GM19463 (cell line): ENCODE results near the gene TXN2.
A peak's percentile ranks its signal among the peaks of the same experiment; 100 is the strongest.
"Not testable (repeated sequence)": the region's sequence is repeated elsewhere in the genome, so short reads cannot be mapped to it uniquely, and the experiment has no call there.

ENCODE experiments used
- ATAC-seq: cut with Tn5 transposase; IDR thresholded peaks from one replicate; pipeline ENCODE4 v1.9.1; 2021; ENCODE audit warnings: mild to moderate bottlenecking, moderate library complexity; ENCODE audit not compliant: unreplicated experiment

Gene TXN2

GRCh38 chr22:36456464-36456845, 25.0 kb downstream of the TXN2 start:
- no peak for ATAC-seq

DNA sequence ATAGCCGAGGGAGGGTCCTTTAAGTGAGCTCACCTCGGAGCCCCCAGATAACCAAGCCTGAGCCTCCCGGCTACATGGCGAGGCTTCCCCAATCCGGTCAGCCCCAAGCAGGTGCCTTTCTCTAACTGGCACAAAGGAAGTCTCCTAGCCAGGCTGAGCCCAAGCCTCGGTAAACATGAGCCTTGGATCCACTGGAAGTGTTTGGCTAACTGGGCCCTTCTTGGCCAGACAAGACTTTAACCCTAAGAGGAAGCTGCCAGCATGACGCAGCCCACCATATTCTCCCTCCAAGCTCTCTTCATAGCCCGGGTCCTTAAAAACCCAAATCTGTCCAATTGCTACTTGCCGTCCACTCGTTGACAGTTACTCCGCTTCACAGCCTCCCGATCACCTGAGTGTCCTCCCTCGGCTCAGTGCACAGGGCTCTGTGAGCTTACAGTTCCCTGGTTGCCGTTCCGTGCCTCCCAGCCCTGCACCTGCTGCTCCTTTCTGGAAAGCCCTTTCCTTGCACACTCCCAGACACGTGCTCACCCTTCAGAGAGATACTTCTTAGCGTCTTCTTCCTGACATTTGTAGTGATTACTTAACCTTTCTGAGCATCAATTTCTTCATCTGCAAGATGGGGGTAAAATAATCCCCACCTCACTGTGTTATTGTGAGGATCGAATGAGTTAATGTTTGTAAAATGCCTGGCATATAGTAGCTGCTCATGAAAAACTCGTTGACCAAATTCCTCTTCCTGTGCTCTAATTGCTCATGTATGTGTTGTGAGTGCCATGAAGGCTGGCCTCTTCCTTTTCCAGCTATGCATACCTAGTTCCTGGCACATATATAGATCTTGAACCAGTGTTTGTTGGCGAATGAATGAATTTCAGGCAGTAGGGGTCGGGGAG, 25.6 kb downstream of the TXN2 start:
- ATAC-seq = no peak

DNA sequence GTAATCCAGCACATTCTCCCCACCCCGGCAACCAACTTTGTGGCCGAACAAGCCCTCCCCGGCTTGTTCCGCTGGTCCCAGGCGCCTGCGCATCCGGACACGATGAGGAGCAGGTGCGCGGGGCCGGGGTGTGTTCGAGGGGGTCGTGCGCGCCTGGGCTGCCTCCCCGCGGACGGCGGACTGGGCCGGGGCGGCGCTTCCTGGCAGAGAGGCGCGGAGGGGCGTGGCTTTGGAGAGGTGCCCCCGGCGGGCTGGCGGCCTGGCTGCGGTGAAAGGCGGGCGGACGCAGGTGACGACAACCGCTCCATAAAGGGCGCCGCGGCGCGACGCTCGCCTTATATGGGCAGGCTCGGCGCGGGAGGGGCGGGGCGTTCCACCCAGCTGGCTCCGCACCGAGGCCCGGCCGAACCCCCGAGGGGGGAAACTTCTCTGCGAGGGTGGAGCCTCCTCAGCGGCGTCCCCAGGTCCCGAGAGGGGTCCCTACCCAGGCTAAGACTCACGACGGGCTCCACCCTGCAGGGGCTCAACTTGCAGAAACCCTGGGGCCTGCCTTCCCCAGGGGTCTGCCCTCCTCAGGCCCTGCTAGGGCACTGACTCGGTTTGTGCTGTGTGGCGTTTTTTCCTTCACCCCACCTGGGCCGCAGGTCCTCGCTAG, 26.4 kb downstream of the TXN2 start:
- peak; percentile 60 for ATAC-seq

- ATAC-seq = no peak
These were observed 27.5 kb downstream of the TXN2 start for GRCh38 chr22:36453855-36454378.

- ATAC-seq = not testable (repeated sequence)
These were observed 28.3 kb downstream of the TXN2 start for GRCh38 chr22:36452978-36453607.

- ATAC-seq = no peak
These were observed 29.0 kb downstream of the TXN2 start for GRCh38 chr22:36452250-36452977.

DNA sequence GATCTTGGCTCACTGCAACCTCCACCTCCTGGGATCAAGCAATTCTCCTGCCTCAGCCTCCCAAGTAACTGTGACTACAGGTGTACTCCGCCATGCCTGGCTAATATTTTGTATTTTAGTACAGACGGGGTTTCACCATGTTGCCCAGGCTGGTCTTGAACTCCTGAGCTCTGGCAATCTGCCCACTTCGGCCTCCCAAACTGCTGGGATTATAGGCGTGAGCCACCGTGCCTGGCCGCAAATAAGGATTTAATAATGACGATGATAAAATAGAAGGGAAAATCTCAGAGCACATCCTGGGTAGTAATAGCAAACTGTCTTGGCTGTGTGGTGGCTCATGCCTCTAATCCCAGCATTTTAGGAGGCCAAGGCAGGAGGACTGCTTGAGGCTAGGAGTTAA, 30.5 kb downstream of the TXN2 start:
- ATAC-seq = not testable (repeated sequence)

DNA sequence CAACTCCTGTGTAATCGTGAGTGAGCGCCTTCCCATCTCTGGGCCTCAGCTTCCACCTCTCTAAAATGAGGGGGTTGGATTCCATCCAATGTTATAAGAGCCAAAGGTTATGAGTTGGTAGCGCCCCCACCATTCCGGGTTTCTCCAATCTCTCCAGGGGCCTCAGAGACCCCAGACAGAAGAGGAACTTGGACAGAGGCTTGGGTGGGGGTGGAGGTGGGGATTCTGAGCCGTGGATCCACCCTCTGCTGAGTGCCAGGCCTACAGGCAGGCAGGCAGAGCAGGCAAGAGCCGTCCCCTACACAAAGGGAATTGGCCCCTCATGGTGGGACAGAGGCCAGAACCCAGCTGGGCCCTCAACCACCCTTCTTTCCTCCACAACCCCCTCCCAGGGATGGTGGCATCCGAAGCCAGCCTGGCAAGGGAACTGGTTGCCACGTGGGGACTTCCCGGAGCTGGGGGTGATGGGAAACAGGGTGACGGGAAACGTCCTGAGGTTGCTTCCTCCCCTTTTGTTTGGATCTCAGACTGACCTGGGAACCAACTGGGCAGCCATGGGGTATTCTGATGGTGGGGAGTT, 31.8 kb downstream of the TXN2 start:
- ATAC-seq = no peak

DNA sequence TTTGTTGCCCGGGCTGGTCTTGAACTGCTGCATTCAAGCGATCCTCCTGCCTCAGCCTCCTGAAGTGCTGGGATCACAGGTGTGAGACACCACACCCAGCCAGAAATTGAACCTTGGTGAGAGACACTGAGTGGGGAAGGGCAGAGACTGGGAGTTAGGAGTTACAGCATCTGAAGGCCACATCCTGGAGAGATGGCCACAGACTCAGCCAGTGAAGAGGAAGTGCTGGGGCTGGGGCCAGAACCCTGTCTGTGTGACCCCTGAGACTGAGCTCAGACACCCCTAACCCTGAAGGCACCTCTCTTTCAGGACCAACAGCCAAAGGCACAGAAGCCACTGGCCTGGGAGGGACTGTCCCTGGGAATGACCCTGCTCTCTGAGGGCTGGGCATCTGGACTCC, 33.8 kb downstream of the TXN2 start:
- ATAC-seq = no peak

GRCh38 chr22:36445158-36445668, 36.2 kb downstream of the TXN2 start:
- no peak for ATAC-seq

- ATAC-seq = no peak
These were observed 38.2 kb downstream of the TXN2 start for GRCh38 chr22:36443198-36443770.

- ATAC-seq = no peak
These were observed 38.8 kb downstream of the TXN2 start for GRCh38 chr22:36442506-36443197.

DNA sequence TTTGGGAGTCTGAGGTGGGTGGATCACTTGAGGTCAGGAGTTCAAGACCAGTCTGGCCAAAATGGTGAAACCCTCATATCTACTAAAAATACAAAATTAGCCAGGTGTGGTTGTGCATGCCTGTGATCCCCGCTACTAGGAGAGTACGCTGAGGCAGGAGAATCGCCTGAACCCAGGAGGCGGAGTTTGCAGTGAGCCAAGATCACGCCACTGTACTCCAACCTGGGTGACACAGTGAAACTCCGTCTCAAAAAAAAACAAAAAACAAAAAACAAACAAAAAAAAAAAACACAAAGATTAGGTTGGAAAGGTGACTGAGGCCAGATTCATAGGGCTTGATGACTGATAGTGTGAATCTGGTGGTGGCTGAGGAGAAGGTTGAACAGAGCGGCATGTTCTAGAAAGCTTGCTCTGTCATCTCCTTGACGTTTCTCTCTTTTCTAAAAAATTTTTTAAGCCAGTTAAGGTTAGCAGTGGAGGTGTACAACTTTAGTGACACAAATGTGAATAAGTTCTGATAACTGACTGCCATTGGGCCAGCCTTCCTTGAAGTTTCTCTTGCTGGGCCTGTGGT, 40.9 kb downstream of the TXN2 start:
- no peak for ATAC-seq

DNA sequence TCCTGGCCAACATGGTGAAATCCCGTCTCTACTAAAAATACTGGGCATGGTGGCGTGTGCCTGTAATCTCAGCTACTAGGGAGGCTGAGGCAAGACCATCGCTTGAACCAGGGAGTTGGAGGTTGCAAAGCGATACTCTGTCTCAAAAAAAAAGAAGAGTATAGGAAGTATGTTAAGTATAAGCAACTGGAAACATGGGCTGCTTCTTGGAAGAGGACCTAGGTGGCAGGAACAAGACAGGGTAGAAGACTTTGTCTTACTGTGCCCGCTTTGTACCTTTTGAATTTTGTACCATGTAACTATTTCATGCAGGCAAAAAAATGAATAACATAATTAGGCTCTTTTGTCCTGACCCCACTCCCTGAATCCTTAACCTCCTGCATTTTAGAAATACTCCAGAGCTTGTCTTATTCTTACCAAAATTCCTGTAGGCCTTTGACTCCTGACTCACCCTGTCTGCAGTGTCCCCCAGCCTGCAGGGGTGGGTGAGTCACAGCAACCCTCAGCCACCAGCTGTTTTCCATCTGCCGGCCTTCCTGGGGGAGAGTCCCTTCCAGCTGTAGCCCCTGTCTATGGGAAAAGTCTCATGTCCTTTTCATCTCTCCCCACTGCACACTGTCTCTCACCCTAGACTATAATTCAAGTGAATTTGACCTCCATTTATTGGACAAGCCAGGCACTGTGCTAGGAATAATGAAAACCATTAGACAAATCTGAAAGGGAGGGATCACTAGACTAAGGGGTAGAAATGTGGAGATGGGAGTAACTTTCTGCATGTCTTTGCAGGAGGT, 41.8 kb downstream of the TXN2 start:
- ATAC-seq = no peak

GRCh38 chr22:36435516-36436415, 45.7 kb downstream of the TXN2 start:
- no peak for ATAC-seq

GRCh38 chr22:36433318-36434231, 47.9 kb downstream of the TXN2 start:
- ATAC-seq = no peak
